ENCODE data around the gene GRIPAP1. TPM values are rescaled to one million over a fixed set of nuclear protein-coding genes. Genes with fewer than 3 reads are reported as not detected.

GRIPAP1 gene
- total and polyA plus RNA-seq, 2 donors (not counting 3 experiments of a cell fraction or from before 2014, with no cell fraction given): 25.3 to 49.4 TPM

DNA sequence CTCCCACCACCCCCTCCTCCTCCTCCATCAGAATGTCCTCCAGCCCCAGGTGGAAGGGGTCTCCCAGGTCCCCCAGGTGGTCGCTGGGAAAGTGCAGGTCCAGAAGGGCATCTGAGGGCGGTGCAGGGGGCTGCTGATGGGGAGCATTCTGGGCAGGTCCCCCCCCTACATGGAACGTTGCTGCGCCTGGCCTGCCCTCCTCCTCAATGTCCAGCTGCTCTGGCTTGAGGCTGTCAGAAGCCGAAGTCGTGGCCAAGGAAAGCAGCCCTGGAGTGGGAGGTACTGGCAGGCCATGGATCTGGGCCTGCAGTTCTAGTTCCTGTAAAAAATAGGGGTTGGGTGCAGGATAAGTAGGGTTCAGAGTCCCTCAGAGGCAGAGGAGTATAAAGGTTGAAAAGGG, 28.2 kb upstream of the GRIPAP1 start:
- H3K9me1 ChIP-seq (replicated peaks; ENCODE audit: control insufficient read depth, extremely low read depth, insufficient read depth, low read length): no peaks in the 10 kb centered on the region
- no peak overlapping the region for H3K4me3 ChIP-seq (replicated peaks in 1 of 3; ENCODE audit: insufficient read depth in 1 of 3, low read depth in 1 of 3, low read length in 3 of 3)
- FAIRE-seq: no peak
- intact Hi-C loops (cut with micrococcal nuclease): no loop called here
- DNase-seq (ENCODE audit: low read depth, low spot score): no peak
- BruUV-seq (replicated peaks): no TSS peak
- no peak overlapping the region for H2AFZ ChIP-seq (ENCODE audit: low read depth, low read length)
- ChIA-PET POLR2A (no interaction called here), CTCF (no interaction called here)
- dilution Hi-C loops (cut with MboI; ENCODE audit: extremely low pct_ligation_motif_present, low sequenced_read_pairs): no loop called here
- H3K27me3 ChIP-seq (ENCODE audit: control insufficient read depth in 2 of 2, insufficient read depth in 2 of 2, low read length in 2 of 2): no peaks in the 10 kb centered on the region
- no peaks in the 10 kb centered on the region for H4K20me1 ChIP-seq (replicated peaks; ENCODE audit: control insufficient read depth, extremely low read depth, insufficient read depth, low read length)
- no peak overlapping the region for H3K9ac ChIP-seq (replicated peaks; ENCODE audit: extremely low read depth, insufficient read depth, low read length)
- H3K9me3 ChIP-seq (replicated peaks; ENCODE audit: control insufficient read depth, insufficient read depth, low read length): no peaks in the 10 kb centered on the region
- H3K79me2 ChIP-seq (ENCODE audit: control insufficient read depth, insufficient read depth, low read length): no peaks in the 10 kb centered on the region
- H3K27ac ChIP-seq (ENCODE audit: insufficient read depth, low read depth, low read length): no peak overlapping the region
- H3K4me2 ChIP-seq (ENCODE audit: insufficient read depth, low read length): no peak overlapping the region
- peaks cover 0 to 23% of the 10 kb centered on the region in 2 experiments for H3K36me3 ChIP-seq (ENCODE audit: control insufficient read depth in 2 of 2, extremely low read depth in 1 of 2, insufficient read depth in 2 of 2, low read length in 2 of 2)
- no peaks in the 10 kb centered on the region for H3K4me1 ChIP-seq (ENCODE audit: control insufficient read depth, extremely low read depth, insufficient read depth, low read length)
- TF ChIP-seq EZH2 (IDR thresholded peaks at IDR 0.05; ENCODE audit: borderline replicate concordance, low read depth, low read length, severe bottlenecking) (no peak), POLR2A (IDR thresholded peaks at IDR 0.05; ENCODE audit: low read depth, low read length) (no peak), JUN (IDR thresholded peaks at IDR 0.05; ENCODE audit: borderline replicate concordance, insufficient read depth, insufficient read length, low read depth) (no peak)

DNA sequence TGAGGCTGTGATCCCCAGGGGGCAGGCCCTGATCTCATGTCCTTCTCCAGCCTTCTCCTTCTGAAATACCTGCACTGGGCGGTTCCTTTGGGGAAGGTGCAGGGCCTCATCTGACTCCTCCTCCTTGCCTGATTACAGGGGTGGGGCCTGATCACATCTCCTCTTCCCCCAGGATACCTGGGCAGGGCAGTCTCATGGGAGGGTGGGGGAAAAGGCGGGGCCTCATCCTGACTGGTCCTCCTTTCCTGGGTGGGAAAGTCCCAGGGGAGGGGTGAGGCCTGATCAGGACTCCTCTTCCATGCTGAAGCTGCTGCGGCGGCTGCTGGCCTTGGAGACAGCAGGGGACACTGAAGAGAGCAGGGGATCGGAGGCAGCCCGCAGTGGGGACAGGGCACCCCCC, 27.8 kb upstream of the GRIPAP1 start:
- dilution Hi-C loops (cut with MboI; ENCODE audit: extremely low pct_ligation_motif_present, low sequenced_read_pairs): no loop called here
- Histone ChIP-seq H3K27ac (ENCODE audit: insufficient read depth, low read depth, low read length) (no peak overlapping the region), H3K27me3 (ENCODE audit: control insufficient read depth in 2 of 2, insufficient read depth in 2 of 2, low read length in 2 of 2) (no peaks in the 10 kb centered on the region), H3K4me3 (replicated peaks in 1 of 3; ENCODE audit: insufficient read depth in 1 of 3, low read depth in 1 of 3, low read length in 3 of 3) (no peak overlapping the region), H3K79me2 (ENCODE audit: control insufficient read depth, insufficient read depth, low read length) (no peaks in the 10 kb centered on the region), H3K9me3 (replicated peaks; ENCODE audit: control insufficient read depth, insufficient read depth, low read length) (no peaks in the 10 kb centered on the region), H3K4me2 (ENCODE audit: insufficient read depth, low read length) (no peak overlapping the region), H3K36me3 (ENCODE audit: control insufficient read depth in 2 of 2, extremely low read depth in 1 of 2, insufficient read depth in 2 of 2, low read length in 2 of 2) (peaks cover 0 to 23% of the 10 kb centered on the region in 2 experiments), H3K9ac (replicated peaks; ENCODE audit: extremely low read depth, insufficient read depth, low read length) (no peak overlapping the region), H4K20me1 (replicated peaks; ENCODE audit: control insufficient read depth, extremely low read depth, insufficient read depth, low read length) (no peaks in the 10 kb centered on the region), H2AFZ (ENCODE audit: low read depth, low read length) (no peak overlapping the region), H3K9me1 (replicated peaks; ENCODE audit: control insufficient read depth, extremely low read depth, insufficient read depth, low read length) (no peaks in the 10 kb centered on the region), H3K4me1 (ENCODE audit: control insufficient read depth, extremely low read depth, insufficient read depth, low read length) (no peaks in the 10 kb centered on the region)
- CTCF ChIA-PET: no interaction called here
- no peak for TF ChIP-seq JUN (IDR thresholded peaks at IDR 0.05; ENCODE audit: borderline replicate concordance, insufficient read depth, insufficient read length, low read depth)
- TF ChIP-seq MYC (IDR thresholded peaks at IDR 0.05; ENCODE audit: low read depth, low read length): no peak
- TF ChIP-seq, protein P1, sequence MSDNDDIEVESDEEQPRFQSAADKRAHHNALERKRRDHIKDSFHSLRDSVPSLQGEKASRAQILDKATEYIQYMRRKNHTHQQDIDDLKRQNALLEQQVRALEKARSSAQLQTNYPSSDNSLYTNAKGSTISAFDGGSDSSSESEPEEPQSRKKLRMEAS (IDR thresholded peaks at IDR 0.05; ENCODE audit: insufficient read depth, insufficient read length): no peak
- TF ChIP-seq, protein P2, sequence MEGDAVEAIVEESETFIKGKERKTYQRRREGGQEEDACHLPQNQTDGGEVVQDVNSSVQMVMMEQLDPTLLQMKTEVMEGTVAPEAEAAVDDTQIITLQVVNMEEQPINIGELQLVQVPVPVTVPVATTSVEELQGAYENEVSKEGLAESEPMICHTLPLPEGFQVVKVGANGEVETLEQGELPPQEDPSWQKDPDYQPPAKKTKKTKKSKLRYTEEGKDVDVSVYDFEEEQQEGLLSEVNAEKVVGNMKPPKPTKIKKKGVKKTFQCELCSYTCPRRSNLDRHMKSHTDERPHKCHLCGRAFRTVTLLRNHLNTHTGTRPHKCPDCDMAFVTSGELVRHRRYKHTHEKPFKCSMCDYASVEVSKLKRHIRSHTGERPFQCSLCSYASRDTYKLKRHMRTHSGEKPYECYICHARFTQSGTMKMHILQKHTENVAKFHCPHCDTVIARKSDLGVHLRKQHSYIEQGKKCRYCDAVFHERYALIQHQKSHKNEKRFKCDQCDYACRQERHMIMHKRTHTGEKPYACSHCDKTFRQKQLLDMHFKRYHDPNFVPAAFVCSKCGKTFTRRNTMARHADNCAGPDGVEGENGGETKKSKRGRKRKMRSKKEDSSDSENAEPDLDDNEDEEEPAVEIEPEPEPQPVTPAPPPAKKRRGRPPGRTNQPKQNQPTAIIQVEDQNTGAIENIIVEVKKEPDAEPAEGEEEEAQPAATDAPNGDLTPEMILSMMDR (IDR thresholded peaks at IDR 0.05; ENCODE audit: extremely low read depth in 1 of 2, insufficient read depth in 1 of 2, low read depth in 1 of 2, low read length in 2 of 2): no peak
- no peak for TF ChIP-seq POLR2A (IDR thresholded peaks at IDR 0.05; ENCODE audit: low read depth, low read length)
- no peak for TF ChIP-seq POLR2AphosphoS5 (IDR thresholded peaks at IDR 0.05; ENCODE audit: insufficient read depth, low read depth, low read length)
- no peak for TF ChIP-seq GATA2 (IDR thresholded peaks at IDR 0.05; ENCODE audit: insufficient read depth, insufficient read length, low read depth, low read length)
- no peak for TF ChIP-seq FOS (IDR thresholded peaks at IDR 0.05; ENCODE audit: borderline replicate concordance, insufficient read depth, low read length)
- TF ChIP-seq EZH2 (IDR thresholded peaks at IDR 0.05; ENCODE audit: borderline replicate concordance, low read depth, low read length, severe bottlenecking): no peak
- POLR2A ChIA-PET: no interaction called here
- intact Hi-C loops (cut with micrococcal nuclease): no loop called here
- no TSS peak for BruUV-seq (replicated peaks)
- no peak for DNase-seq (ENCODE audit: low read depth, low spot score)
- FAIRE-seq: no peak

Data from endothelial cell of umbilical vein (primary cell).